Measurements from ENCODE around the gene DNAH6.
"Not testable (repeated sequence)": the region's sequence is repeated elsewhere in the genome, so short reads cannot be mapped to it uniquely, and the experiment has no call there.

The DNAH6 gene

GRCh38 chr2:84846741-84847142, 330.4 kb downstream of the DNAH6 start:
- DNase-seq = no peak

GRCh38 chr2:84847326-84848050, 331.2 kb downstream of the DNAH6 start:
- DNase-seq = no peak

- DNase-seq = peak; percentile 79
Observed at GRCh38 chr2:84849271-84849952, 333.1 kb downstream of the DNAH6 start.

GRCh38 chr2:84850471-84850870, 334.2 kb downstream of the DNAH6 start:
- DNase-seq = no peak

- DNase-seq = peak; percentile 33
Observed at GRCh38 chr2:84851876-84852275, 335.6 kb downstream of the DNAH6 start.

- DNase-seq = no peak
Observed at GRCh38 chr2:84854850-84855249, 338.6 kb downstream of the DNAH6 start.

GRCh38 chr2:84855731-84856130, 339.4 kb downstream of the DNAH6 start:
- no peak for DNase-seq

GRCh38 chr2:84856787-84857186, 340.5 kb downstream of the DNAH6 start:
- DNase-seq = no peak

- no peak for DNase-seq
Observed at GRCh38 chr2:84857566-84857965, 341.3 kb downstream of the DNAH6 start.

- no peak for DNase-seq
Observed at GRCh38 chr2:84858123-84858522, 341.8 kb downstream of the DNAH6 start.

GRCh38 chr2:84858937-84859336, 342.6 kb downstream of the DNAH6 start:
- DNase-seq = no peak

GRCh38 chr2:84861539-84861938, 345.2 kb downstream of the DNAH6 start:
- DNase-seq = peak; percentile 36

GRCh38 chr2:84862006-84862405, 345.7 kb downstream of the DNAH6 start:
- DNase-seq = peak; percentile 55

GRCh38 chr2:84865181-84865783, 349.0 kb downstream of the DNAH6 start:
- DNase-seq = peak; percentile 55

GRCh38 chr2:84866122-84866521, 349.8 kb downstream of the DNAH6 start:
- peak; percentile 44 for DNase-seq

GRCh38 chr2:84868327-84868726, 352.0 kb downstream of the DNAH6 start:
- DNase-seq = not testable (repeated sequence)

Measured in activated effector memory CD4-positive, alpha-beta T cell treated with anti-CD3 and anti-CD28 coated beads, Interleukin-2, amount 50 U/mL, for 16 hours (primary cell).